Measurements from ENCODE around the gene ENO3.
A peak's percentile ranks its signal among the peaks of the same experiment; 100 is the strongest.

Gene ENO3

DNA sequence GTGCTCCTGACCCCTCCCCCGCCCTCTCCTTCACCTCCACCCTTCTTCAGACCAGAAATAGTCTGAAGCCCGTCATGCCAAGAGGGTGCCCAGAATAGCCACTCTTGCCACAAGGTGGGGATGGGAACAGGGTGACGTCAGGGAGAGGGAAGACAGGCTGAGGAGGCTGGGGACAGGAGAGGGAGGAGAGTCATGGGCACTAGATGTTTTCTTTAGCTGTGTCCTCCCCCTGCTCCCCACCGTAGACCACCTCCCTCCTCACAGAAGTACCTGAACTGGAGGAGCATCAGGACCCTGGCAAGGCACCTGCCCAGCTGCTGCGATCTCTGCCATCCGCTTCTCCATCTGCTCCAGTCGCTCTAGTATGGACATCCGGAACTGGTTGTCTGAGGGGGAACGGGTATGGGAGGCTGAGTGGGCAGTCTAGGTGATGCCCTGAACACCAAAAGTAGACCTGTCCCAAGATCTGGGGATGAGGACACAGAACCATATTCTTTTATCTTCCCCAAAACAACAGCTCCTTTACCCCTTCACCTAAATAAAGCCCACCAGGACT lies 23.3 kb downstream of the ENO3 start:
- no peak for DNase-seq

DNA sequence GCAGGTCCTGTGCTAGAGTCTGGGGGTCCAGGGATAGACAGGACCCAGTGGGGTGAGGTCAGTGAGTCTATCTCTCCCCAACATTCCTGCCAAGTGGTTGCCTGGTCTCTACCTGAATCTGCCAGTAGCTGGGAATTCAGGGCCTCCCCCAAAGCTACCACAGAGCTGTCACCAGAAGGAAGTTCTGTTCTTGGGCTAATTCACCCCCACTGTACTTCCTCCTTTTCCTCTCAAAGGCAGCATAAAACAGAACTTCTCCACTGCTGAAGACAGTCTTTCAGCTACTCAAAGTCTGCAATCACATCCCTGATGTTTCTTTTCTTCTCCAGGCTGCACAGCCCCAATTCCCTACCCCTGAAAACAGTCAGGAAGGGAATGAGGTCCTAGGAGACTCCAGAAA lies 27.8 kb downstream of the ENO3 start:
- DNase-seq, result no peak

DNA sequence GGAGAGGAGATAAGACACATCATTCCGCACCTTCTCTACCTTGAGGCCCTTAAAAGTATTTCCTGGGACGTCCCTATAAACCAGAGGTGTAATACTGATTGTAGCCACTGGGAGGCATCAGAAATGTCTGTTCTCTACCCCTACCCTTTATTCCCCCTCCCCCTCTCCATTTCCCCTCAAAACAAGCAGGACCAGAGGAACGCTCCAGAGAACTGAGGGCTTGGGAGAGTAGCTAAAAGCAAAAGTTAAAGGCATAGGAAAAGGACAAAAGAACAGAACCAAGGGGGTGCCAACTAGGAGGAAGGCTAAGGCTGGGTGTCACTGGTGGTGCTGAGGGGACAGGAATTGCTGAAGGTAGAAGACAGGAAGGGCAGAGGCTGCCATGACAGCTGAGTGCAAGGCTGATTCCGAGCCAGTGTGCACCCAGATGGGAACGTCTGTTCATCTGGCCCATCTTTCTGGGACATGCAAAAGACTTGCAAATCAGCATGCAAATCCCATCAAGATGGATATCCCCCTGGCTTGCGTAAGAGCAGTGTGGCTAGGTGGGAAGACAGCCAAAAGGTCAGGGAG lies 29.8 kb downstream of the ENO3 start:
- DNase-seq, result no peak

DNA sequence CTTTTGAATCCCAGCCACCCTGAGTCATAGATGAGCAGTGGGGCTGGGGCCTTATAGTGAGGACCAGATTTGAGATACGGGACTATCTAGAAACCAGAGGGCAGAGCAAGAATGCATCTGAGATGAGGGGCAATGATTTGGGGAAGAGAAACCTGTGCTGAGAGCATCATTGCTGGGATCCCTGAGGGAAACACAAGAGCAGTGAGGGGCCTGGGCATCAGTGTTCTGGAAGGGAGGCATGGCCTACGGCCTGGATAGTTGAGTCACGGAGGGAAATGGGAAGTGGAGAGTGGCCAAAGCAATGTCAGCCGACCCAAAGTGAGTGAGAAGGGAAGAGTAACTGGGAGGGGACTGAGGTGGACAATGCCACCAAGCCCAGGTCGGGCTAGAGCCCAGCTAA lies 31.4 kb downstream of the ENO3 start:
- DNase-seq, result no peak

DNA sequence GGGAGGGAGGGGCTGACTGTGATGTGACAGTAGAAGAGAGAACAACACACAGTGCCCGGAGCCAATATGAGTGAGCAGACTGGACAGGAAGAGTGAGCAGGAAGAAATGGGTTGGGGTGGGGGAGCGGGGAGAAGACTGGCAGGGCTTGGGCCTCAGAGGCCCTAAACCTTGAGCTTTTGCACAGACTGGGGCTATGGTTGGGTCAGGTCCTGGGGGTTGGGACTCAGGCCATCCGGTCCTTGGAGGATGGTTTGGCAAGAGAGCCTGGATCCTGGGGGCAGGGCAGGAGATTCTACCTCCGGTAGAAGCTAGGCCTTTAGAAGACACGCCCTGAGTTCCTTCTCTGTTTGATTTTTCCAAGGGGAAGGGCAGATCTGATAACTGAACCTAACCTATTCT lies 35.5 kb downstream of the ENO3 start:
- no peak for DNase-seq

DNA sequence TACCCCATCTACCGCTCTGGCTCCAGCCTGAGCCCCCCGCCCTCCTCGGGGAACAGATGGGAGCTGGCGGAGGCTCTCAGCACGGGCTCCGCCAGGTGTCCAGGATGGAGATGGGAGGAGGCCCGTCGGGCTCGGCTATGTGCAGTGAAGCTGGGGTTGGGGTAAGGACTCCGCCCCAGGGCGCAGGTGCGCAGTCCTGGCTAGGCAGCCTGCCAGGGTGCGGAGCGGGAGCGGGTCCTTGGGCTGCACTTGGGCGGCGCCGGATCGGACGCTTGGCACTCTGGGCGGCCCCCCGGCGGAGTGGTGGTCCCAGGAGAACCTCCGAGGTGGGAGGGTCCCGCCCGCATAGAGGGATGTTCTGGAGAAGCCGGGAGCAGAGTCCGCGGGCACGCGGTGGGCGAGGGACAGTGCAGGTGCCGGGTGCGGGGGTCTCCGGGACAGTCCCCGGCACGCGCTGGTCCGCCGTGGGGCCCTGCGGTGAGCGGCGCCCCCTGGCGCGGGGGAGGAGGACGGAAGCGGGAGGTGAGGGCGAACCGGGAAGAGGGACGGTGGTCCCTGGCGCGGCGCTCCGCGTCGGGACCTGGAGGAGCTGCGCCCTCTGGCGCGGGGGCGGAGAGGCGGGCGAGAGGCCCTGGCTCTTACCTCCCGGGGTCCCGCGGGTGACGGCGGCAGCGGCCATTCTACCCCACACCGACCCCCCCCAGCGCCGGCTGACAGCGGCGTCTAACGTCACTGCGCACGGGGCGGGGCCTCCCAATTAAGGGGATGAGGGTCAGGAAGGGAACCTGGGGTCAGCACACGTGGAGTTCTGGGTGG lies 36.2 kb downstream of the ENO3 start, which contains the start of gene CAMTA2:
Gene CAMTA2, minus strand, starts transcription at position 725 of the 816 bp plus-strand sequence. CDS start 1,453 bp downstream, outside the sequence.
- peak; percentile 91 for DNase-seq

DNA sequence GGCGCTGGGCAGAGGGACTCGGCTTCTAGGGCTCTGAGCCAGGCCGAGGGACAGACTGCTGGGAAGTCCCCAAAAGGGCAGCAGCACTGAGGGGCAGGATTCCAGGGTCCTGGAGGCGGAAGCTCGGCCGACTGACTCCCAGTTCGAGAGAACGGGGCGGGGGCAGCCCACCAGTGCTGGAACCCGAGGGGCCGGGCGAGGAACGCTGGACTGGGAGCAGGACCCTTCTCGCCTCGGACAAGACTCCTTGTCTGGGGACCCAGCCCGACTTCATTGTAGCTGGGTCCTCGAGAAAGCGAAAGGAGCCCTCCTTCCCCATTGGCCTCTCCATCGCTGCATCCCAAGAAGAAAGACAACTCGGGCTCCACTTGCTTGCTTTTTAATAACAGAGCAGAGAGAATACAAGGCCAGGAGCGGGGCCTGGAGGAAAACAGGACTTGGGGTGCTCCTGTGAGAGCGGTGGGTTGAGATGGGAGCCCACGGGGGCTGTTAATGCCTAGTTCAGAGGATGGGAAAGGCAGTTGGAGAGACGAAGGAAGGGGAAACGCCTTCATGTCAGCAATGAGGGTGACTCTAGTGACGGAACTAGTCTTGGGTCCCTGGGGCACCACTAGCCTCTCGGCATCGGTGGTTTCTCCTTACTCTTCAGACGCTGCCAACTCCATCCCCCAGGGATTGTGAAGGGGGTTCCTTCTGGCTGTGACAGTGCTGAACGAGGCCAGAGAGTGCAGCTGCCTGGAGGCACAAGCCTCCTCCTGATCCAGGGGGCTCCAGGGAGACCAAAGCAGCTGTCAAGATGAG lies 37.0 kb downstream of the ENO3 start:
- no peak for DNase-seq

DNA sequence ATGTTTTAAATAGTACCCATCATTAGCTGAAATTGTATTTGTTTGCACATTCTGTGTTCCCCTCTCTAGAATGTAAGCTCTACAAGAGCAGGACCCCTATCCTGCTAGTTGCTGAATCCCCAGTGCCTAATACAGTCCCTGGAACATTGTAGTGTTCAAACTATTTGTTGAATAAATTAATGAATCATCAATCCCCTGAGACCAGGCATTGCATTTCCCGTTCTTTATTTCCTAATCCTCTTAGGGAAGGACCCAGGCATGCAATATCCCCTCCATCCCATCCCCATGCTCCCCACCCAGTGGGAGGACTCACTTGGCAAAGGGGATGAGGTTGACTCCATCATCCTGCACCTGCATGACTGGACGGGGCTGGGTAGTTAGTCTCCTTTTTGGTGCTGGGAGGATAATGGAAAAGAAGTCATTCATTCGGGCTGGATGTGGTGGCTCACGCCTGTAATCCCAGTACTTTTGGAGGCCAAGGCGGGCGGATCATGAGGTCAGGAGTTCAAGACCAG lies 43.2 kb downstream of the ENO3 start:
- no peak for DNase-seq

DNA sequence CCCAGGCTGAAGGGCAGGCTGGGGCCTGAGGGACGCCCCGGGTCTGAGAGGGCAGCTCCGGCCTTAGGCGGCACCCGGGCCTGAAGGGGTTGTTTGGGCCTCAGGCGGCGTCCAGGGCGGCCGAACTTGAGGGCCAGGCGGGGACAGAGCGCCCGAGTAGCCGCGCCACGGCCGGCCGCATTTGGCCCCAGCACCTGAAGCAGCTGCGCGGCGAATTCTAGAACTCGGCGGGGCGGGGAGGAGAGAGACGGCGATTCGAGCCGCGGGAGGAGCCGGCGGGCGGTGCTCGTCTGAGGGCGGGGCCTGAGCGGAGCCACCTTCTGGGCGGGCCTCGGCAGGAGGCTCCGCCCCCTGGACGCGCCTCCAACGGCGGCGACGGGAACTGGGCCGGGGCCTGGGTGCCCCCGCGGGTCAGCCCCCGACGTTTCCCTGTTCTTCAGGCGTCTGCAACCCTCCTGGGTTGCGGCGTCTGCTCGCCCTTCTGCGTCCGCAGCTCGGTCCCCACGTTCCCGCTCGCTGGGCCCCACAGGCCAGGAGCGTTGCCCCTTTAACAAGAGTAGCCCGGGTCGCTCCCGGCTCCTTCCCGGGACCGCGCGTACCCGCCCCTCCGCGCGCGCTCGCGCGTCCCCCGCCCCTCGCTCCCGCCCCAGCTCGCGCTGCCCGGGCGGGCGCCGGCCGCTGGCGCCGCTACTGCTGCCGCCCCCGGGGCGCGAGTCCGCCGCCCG lies 46.5 kb downstream of the ENO3 start, which contains the start of the genes INCA1 and KIF1C:
Gene INCA1, minus strand, starts transcription at position 221 of the 725 bp plus-strand sequence. CDS start 3,085 bp downstream, outside the sequence.
Gene KIF1C, plus strand, starts transcription at position 649 of the 725 bp plus-strand sequence. CDS start 2,297 bp downstream, outside the sequence.
- DNase-seq, result peak; percentile 87

DNA sequence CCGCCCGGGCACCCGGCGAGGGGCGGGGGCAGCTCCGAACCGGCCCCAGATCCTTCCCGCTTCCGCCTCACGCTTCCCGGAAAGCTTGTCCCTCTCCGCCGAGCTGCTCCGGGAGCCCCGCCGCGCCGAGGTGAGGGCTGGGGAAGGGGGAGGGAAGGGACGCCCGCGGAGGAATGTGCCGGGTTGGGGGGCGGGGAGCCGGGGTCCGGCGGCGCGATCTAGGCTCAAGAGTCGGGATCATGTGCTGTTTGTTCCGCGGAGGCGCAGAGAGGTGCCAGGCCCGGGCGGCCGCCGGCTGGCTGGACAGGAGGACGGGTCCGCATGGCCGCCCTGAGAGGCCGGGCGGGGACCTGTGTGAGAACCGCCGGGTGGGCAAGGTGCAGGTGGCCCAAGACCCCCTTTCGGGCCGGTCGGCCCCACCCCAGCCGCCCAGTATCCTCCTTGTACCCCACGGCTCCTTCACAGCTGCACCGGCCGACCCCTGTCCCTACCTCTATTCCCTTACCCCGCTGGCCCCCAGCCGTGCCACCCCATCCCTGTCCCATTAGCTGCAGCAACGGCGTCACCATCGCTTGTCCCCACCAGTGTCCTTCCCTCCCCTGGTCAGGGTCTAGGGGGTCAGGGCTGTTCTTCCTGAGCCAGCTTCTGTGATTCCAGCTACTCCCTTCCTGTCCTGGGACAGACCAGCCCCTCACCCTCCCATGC lies 47.3 kb downstream of the ENO3 start:
- peak; percentile 21 for DNase-seq

DNA sequence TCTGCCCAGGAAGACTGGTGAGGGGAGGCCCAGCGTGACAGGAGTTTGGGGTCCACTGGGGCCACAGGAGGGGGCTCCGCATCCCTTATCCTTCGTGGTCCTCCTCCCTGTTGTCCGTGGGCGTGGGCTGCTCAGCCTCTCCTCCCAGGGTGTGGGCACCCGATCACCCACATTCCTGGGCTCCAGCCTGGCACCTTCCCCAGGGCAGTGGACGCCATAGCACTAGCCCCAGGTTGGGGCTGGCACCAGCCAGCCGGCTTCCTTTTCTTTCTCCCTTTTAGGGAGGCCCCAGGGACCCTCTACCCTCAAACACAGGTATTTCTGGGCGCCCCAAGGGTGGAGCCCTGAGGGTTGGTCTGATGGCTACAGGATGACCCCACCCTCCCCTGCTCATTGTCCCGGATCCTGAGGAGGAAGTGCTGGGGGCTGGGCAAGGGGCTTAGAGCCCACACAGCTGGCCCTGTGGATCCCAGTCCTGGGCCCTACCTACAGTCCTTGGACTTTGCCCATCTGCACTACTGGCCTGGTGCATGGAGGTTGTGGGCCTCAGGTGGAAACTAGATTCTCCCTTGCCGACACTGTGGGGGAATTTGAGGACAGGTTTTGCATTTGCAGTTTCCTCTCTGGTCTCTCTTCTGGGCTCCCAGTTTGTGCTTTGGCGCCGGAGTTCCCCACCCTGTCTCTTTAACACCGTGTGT lies 48.0 kb downstream of the ENO3 start:
- DNase-seq, result no peak

DNA sequence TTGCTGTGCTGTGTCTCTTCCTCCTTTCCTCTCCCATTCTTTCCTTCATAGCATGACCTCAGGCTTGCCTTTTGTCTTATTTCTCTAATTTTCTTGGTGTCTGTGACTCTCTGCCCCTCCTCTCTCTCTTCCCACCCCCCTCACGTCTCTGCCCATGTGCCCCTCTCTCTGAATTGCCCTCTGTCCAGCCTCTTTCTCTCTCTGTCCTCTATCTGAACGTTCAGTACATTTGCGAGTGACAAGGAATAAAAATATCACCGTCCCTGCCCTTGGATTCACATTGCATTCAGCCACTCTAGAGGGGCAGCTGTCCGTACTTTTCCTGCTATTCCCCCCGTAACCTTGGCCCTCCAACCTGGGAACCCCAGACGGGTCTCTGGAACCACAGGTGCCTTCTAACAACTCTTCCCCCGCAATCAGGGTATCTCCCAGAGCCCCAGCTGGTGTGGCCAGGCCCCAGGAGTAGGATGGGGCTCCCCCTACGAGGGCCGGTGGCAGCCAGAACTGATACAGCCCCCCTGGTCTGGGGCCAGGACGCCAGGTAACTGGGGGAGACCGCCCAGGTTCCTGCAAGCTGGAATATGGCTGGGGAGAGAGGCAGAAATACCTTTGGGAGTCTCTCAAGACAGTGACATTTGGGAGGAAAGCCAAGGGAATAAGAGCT lies 48.6 kb downstream of the ENO3 start:
- DNase-seq, result no peak

DNA sequence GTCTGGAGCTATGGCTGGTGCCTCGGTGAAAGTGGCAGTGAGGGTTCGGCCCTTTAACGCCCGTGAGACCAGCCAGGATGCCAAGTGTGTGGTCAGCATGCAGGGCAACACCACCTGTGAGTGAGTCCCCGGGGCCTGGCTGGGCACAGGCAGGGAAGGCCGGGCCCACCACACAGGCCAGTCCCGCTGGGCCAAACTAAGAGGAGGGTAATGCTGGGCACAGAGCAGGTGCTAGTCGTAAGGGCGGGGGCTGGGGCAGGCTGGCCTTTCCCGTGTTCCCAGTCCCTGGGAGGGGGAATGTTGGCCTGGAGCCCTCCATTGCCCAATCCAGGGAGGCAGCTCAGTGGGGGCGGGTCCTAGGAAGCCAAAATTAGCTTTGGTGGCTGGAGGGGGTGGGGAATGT lies 49.3 kb downstream of the ENO3 start:
- no peak for DNase-seq

DNA sequence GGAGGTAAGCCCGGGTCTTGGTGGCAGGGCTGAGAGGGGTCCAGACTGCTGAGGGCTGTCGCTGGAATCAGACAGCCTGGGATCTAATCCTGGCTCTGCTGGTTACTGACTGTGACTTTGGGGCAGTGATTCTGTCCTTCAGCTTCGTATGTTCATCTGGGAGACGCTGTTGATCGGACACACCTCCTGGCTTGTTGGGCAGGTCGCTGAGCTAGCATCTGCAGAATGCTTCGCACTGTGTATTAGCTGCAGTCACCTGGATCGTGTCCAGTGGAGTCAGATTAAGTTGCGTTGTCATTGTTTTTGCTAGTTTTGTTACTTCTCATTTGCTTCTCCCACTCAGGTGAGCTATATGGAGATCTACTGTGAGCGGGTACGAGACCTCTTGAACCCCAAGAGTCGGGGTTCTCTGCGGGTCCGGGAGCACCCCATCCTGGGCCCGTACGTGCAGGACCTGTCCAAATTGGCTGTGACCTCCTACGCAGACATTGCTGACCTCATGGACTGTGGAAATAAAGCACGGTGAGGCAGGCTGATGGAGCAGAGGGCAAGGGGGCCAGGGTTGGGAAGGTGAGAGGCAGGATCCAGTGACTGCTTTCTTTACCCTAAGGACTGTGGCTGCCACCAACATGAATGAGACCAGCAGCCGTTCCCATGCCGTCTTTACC lies 51.3 kb downstream of the ENO3 start:
- DNase-seq, result no peak

DNA sequence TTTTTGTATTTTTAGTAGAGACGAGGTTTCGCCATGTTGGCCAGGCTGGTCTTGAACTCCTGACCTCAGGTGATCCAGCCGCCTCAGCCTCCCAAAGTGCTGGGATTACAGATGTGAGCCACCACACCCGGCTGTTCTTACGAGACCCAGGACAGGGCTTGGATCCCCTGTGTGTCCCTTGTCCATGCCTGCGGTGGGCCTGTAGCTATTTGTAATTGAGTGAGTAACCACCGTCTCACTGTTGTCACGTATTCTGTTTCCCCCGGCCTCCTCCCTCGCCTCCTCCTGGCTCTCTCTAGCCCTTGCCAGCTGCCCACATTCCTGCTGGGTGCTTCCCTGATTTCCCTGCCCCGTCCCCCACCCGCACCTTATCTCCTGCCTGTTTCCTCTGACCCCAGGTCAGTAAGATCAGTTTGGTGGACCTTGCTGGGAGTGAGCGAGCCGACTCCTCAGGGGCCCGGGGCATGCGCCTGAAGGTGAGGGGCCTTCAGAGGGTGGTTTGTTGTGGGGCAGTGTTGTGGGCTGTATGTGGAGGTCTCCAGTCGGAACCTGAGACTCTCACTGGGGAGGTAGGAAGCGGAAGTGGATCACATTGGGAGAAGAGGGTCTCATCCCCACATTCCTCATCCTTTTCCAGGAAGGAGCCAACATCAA lies 52.4 kb downstream of the ENO3 start:
- no peak for DNase-seq

All from T-helper 9 cell (primary cell).